GM12878 (cell line): Measurements from ENCODE around the gene ZNF423.

Experiments used
- CBFB ChIP-seq: IDR thresholded peaks from 2 replicates; pipeline ENCODE4 v1.6.1; 2016; ENCODE audit warnings: antibody characterized with exemption, low read depth
- CHD1 ChIP-seq: IDR thresholded peaks from 2 replicates; pipeline ENCODE4 v1.6.1; 2012; ENCODE audit warnings: low read depth, low read length, improper control_type of control experiment
- CTCF ChIP-seq, 3 experiments: IDR thresholded peaks in 2 of 3; conservative IDR thresholded peaks in 1 of 3; 2 replicates each; pipeline ENCODE4 v1.5.1; 2011; ENCODE audit warnings: low read depth in 3 of 3, low read length in 3 of 3, mild to moderate bottlenecking in 3 of 3, control low read depth in 2 of 3, moderate library complexity in 2 of 3, inconsistent platforms in 1 of 3, mixed read lengths in 1 of 3; ENCODE audit not compliant: control insufficient read depth in 2 of 3, insufficient read depth in 1 of 3; ENCODE audit errors: extremely low read depth in 1 of 3
- MYC ChIP-seq: IDR thresholded peaks from 2 replicates; pipeline ENCODE4 v1.6.1; 2011; ENCODE audit warnings: mild to moderate bottlenecking, low read length, moderate library complexity, inconsistent platforms; ENCODE audit not compliant: insufficient read depth, insufficient replicate concordance, insufficient read length, severe bottlenecking
- NFYB ChIP-seq: IDR thresholded peaks from 2 replicates; pipeline ENCODE4 v1.6.1; 2011; ENCODE audit warnings: low read depth, mild to moderate bottlenecking, low read length, improper control_type of control experiment, moderate library complexity; ENCODE audit not compliant: insufficient read depth
- NR2C2 ChIP-seq: IDR thresholded peaks from 2 replicates; pipeline ENCODE4 v1.6.1; 2011; ENCODE audit warnings: borderline replicate concordance, low read depth; ENCODE audit not compliant: control insufficient read depth, insufficient read length
- NRF1 ChIP-seq: conservative IDR thresholded peaks from 2 replicates; pipeline ENCODE4 v1.6.1; 2011; ENCODE audit warnings: mild to moderate bottlenecking, low read depth, low read length, improper control_type of control experiment
- PML ChIP-seq: IDR thresholded peaks from 2 replicates; pipeline ENCODE4 v1.6.1; 2012; ENCODE audit warnings: low read length, inconsistent platforms
- POLR2AphosphoS2 ChIP-seq: IDR thresholded peaks from 2 replicates; pipeline ENCODE4 v1.6.1; 2011; ENCODE audit warnings: low read depth, mild to moderate bottlenecking, low read length, improper control_type of control experiment, moderate library complexity
- SIN3A ChIP-seq: IDR thresholded peaks from 2 replicates; pipeline ENCODE4 v1.6.1; 2012; ENCODE audit warnings: low read depth, low read length, improper control_type of control experiment
- YY1 ChIP-seq: IDR thresholded peaks from 2 replicates; pipeline ENCODE4 v1.6.1; 2011; ENCODE audit warnings: low read depth, mild to moderate bottlenecking, low read length
- ZBED1 ChIP-seq: IDR thresholded peaks from 2 replicates; pipeline ENCODE4 v1.6.1; 2016; ENCODE audit warnings: borderline replicate concordance
- ZNF24 ChIP-seq: fragments of 450-650 bp; IDR thresholded peaks from 2 replicates; pipeline ENCODE4 v1.6.1; 2017; ENCODE audit warnings: antibody characterized with exemption, mild to moderate bottlenecking

- TF ChIP-seq ZNF24 (no peak), CTCF (IDR thresholded peaks at IDR 0.05 in 2 of 3, conservative IDR thresholded peaks at IDR 0.05 in 1 of 3; ENCODE audit: control insufficient read depth in 2 of 3, extremely low read depth in 1 of 3, insufficient read depth in 1 of 3, low read depth in 3 of 3, low read length in 3 of 3) (no peak), SIN3A (no peak), ZBED1 (no peak), NFYB (no peak), CBFB (no peak), PML (no peak), POLR2AphosphoS2 (no peak), NRF1 (no peak), NR2C2 (no peak), YY1 (no peak), MYC (no peak), CHD1 (no peak)
Observed at GRCh38 chr16:49528866-49529288, 327.0 kb downstream of the ZNF423 start.
